Stimulated activated CD4-positive, alpha-beta T cell treated with anti-CD3 and anti-CD28 coated beads, Interleukin-4, amount 100 ng/mL, for 1 hour (primary cell): ENCODE results near the gene PRKCE.
"Not testable (repeated sequence)": the region's sequence is repeated elsewhere in the genome, so short reads cannot be mapped to it uniquely, and the experiment has no call there.

Experiments
- DNase-seq: peaks from one replicate; pipeline ENCODE4 v3.0.0-alpha.2; 2020

The PRKCE gene

DNA sequence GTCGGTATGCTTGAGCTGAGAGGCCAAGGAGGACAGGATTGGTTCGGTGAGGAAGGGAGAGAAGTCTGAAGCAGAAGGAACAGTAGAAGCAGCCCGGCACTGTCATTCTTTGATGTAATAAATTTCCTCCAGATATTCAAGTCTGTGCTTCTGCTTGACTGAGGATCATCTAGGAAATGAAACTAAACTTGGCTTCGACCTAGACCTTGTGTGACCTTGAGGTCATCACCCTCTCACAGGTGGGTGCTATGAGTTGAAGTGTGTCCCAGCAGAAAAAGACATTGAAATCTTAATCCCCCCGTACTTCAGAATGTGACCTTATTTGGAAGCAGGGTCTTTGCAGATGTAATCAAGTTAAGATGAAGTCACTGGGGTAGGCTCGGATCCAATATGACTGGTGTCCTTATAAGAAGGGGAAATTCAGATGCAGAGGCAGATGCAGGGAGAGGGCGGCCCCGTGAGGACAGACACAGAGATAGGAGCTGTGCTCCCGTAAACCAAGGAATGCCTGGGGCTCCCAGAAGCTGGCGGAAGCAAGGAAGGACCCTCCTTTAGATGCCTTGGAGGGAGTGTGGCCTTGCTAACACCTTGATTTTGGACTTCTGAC, 49.0 kb downstream of the PRKCE start:
- DNase-seq = no peak

DNA sequence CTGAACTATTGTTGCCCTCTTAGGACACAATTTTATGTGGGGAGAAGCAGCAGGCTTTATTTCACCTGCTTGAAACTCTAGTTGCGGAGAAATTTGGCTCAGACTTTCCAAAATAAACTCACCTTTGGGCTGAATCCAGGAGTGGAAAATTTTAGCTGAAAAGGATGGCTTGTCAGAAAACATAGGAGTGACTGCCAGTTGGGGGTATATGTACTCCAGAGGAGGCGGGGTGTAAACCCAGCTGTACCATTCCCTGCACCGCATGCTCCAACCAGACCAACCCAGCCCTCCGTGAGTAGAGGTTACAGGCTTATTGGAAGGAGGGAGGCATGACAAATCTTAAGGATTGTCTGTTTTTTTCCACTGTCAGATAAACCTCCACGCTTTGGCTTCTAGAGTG, 53.8 kb downstream of the PRKCE start:
- no peak for DNase-seq

DNA sequence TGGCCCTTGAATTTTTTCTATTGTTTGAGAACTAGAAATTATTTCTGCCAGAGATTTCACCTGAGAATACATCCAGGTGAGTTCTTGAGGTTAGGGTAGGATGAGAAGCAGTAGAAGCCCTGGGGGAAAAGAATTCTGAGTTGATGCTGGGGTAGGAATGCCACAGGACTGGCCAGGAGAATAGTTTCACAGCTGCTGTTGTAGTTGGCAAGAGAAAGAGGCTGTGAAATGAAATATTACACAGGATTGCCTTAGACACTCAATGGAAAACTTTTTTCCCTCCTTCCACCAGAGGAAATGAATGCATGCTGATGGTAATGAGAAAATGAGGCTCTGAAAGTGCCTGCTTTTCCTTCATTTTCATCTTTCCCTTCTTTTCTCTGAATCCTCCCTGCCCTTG, 54.6 kb downstream of the PRKCE start:
- no peak for DNase-seq

DNA sequence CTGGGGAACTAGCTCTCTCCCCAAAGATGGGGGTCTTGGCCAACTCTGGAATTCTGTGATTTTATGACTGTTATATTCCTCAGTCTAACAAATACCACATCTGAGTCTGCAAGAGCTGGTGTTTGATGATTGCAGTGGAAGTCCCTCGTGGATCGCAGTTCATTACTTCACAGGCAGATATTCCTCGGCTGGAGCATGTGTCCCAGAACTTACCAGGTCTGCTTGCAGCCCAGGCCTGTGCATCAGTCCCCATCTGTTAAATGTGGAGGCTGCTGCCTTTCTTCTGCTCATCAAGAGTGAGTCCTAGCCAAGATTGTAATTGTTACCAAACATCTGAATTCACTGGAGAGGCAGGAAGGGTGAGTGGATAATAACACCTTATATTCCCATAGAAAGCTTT, 55.5 kb downstream of the PRKCE start:
- no peak for DNase-seq

DNA sequence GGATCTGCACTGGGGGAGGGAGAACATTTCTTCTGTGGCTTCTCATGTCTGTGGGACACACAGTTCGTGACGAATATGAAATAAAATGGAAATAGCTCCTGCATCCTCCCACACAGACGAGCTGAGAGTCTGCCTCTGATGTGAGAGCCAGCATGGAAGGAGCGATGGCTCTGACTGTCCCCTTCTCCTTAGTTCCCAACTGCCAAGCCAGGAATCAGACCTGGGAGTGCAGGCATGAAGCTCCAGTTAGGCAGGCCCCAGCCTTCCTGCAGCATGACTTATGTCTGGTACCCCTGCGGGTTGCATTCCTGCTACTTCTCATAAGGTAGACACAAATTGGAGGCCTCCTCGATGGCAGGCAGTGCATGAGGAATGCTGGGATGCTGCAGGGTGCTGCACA, 56.2 kb downstream of the PRKCE start:
- no peak for DNase-seq

DNA sequence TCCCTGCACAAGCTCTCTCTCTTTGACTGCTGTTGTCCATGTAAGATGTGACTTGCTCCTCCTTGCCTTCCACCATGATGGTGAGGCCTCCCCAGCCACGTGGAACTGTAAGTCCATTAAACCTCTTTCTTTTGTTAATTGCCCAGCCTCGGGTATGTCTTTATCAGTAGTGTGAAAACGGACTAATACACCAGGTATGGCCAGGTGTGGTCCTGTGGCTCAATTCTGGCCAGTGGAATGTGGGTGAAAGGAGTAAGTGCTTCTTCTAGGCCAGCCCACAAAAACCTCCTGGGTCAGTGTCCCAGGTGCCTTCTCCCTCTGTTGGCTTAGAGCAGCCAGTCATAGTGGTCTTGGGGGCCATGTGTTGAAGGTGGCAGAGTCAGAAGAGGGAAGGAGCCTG, 57.0 kb downstream of the PRKCE start:
- DNase-seq = no peak

DNA sequence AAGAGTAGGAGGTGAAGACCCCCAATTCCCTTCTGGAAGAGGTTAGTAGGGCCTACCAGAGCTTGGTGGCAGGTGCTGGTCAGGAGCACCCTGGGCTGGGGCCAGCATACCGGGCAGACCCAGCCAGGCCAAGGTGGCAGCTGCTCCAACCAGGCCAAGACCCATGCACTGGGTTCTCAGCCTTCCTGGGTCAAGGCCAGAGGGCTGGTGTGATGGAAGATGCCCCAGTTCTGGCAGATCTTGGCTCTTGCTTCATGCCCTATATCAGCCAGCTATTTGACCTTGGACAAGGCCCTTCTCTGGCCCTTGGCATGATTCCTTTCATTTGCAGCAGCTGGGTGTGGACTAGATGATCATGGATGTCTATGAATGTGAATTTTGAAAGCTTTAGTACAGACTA, 57.7 kb downstream of the PRKCE start:
- no peak for DNase-seq

DNA sequence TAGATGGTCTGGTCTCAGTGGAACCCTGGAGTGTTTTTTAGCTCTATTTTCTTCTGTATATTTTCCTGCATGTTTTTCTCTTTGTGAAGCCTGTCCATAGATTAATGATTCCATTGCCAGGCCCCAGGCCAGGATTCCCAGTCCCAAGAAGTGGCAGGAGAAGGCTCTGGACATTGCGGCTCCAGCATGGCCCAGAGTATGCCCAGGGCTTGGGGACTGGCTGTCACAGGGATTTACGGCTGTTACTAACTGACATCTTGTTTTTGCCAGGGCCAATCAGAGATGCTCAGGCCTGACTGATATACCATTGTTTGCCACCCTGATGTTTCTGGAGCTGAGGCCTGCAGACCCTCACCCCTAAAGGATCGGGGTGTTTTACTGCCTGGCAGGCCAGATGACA, 59.0 kb downstream of the PRKCE start:
- DNase-seq = no peak

DNA sequence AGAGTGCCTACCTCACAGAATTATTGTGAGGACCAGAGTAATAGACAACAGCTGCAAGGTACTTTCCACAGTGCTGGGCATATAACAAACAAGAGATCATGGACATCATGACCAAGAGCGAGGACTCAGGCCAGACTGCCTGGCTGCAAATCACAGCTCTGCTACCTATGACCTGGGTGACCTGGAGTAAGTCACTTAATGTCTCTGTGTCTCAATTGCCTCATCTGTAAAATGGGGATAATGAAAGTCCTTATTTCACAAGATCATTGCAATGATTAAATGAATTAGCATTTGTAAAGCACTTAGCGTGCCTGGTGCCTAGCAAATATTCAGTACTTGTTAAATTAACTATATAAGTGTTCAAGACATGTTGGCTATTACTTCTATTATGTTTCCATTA, 59.7 kb downstream of the PRKCE start:
- no peak for DNase-seq

DNA sequence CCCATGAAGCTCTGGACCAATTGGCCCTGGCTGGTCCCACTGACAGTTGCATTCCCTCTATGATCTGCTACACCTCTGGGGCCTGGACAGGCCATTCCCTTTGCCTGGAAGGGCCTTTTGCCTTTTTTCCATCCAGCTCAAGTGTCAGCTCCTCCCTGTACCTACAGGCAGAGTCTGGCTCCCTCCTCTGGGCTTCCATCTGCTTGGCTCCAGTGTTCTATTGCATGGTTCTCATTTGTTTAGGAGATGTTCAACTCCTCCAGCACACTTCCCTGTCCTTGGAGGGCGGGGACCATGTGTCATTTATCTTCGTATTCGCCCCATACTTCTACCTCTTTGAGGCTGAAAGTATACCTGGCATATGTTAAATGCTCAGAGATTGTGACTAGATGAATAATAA, 61.1 kb downstream of the PRKCE start:
- no peak for DNase-seq

DNA sequence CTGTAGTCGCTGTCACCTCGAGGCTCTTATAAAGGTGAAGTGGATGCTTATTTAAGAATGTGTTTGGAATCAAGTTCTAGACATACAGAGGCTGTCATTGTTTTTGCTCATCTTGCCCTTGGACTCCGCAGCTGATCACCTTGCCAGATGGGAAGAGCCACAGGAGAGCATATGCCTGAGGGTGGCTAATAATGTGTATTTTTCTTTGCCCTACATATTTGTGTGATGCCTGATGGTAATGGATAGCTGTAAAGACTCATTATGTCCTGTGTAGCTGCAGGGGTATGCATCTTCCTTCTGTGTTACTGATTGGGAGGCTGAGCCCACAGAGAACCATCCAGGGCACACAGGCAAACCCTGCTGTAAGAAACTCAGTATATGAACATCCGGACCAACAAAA, 61.7 kb downstream of the PRKCE start:
- no peak for DNase-seq

DNA sequence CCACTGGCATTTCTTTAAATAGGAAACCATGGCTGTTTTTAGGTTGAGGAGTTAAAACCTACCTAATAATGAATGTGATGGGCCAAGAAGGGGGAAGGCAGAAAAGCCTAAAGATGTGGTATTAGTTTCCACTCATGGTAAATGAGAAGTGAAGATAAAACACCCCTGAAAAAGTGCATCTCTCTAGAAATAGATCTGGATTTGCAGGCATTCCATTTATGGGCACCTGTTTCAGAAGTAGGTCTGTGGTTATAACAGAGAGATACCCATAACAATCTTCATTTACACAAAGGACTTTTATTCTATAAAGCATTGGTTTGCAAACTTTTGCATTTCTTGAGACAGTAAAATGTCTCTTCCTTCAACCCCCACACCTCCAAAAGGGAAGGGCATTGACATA, 62.1 kb downstream of the PRKCE start:
- no peak for DNase-seq

DNA sequence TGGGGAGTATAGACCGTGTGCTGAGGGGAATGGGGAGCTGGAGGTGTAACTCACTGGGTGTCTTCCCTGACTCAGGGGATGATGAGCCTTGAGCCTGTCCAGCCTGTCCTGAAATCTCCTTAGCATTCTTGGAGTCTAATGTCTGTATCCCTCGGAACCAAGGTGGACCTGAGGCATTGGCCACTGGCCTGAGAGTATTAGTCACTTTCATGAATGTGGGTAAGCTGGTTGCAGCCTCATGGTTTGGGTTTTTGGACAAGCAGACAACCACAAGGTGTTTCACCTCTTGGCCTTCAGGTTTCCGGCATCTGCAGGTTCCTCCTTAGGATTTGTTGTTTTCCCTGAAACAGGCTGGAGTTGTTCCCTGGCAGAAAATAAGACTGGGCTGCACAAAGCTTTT, 63.2 kb downstream of the PRKCE start:
- no peak for DNase-seq

DNA sequence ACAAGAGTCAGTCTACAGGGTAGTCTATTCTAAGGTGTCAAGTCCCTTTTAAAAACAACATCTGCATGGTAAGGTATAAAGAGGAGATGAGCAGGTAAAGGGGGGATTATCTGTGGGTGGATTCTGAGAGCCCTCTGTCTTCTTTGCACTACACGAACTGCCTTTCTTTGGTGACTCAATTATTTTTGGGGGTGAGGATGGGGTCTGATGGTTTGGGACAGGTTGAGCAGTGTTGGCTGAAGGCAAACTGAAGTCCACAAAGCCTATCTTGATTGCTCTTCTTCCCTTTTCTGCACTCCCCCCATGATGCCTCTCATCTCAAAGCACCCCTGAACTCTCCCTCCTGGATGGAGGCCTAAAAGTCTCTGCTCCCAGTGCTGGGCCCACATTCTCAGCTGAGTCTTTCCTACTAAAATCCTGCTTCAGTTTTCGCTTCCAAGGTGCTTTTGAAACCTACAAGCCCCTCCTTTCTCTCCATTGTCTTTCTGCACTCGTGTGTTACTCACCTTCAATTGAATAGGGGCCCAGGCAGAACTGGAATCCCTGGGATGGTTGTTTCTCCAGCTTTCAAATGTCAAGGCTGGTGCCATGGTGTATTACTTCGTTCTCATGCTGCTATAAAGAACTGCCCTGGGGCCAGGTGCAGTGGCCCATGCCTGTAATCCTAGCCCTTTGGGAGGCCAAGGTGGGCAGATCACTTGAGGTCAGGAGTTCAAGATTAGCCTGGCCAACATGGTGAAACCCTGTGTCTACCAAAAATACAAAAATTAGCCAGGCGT, 64.3 kb downstream of the PRKCE start:
- no peak for DNase-seq

DNA sequence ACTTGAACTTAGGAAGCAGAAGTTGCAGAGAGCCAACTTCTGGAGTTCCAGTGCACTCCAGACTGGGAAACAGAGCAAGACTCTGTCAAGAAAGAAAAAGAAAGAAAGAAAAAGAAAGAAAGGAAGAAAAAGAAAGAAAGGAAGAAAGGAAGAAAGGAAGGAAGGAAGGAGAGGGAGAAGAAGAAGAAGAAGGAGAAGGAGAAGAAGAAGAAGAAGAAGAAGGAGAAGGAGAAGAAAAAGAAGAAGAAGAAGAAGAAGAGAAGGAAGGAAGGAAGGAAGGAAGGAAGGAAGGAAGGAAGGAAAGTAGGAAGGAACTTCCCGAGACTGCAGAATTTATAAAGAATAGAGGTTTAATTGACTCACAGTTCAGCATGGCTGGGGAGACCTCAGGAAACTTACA, 65.0 kb downstream of the PRKCE start:
- not testable (repeated sequence) for DNase-seq

DNA sequence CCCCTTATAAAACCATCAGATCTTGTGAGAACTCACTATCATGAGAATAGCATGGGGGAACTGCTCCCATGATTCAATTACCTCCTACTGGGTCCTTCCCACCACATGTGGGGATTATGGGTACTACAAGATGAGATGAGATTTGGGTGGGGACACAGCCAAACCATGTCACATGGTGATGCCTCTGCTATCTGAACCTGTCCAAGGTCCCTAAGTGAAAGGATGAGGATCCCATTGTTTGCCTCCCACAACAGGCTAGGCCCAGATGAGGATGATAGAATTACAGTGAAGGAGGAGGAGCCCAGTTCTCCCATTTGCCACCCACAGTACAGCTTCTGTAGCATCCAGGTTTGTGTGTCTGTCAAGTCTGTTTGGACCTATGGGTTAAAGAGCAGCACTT, 65.4 kb downstream of the PRKCE start:
- no peak for DNase-seq

DNA sequence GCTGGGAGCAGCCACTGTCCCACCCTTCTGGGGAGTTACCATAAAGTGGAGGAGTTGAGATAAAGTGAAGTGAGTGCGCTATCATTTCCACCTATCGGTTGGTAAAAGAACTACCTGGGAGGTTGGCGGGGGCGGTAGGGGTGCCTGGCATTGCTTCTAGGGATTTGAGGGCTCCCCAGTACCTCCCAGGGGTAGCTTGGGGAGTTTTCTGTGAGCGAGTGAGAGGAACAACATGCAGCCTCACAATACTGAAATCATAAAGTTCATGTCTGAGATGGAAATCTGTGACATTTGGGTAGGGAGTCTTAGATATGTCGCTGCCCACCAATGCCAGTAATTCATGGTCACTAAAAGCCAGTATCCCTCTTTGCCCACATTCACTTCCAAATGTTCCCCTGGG, 68.7 kb downstream of the PRKCE start:
- DNase-seq = no peak

DNA sequence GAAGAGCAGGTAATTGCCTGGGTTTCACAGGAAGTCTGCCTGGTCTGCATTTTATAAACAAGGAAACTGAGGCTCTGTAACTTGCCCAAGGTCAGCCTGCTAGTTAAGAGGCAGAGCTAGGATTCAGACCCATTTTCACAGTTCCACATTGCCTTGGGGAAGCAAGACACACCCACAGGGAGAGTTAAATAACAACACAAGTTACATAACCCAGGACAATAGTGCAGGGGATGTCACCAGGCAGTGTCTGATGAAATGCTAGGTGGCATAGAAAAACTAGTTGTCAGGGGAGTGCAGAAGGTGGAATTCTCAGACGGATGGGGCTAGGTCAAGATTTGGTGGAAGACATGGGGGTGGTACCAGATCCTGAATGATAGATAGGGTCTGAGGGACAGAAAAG, 69.7 kb downstream of the PRKCE start:
- DNase-seq = no peak

DNA sequence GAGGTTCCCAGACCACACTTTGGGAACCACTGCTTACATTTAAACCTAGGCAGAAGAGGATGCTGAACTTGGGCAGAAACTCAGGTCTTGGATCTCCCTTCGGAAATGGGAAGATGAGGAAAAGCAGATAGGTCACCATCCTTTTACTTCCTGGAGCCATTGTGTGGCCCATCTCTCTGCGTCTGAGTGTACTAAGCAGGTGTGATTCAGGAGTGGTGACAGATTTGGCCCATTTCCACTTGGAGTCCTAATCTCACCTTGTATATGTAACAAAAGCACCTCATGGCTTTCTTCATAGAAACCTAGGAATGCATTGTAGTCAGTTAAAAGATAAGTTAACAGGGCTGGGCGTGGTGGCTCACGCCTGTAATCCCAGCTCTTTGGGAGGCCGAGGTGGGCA, 71.0 kb downstream of the PRKCE start:
- no peak for DNase-seq

DNA sequence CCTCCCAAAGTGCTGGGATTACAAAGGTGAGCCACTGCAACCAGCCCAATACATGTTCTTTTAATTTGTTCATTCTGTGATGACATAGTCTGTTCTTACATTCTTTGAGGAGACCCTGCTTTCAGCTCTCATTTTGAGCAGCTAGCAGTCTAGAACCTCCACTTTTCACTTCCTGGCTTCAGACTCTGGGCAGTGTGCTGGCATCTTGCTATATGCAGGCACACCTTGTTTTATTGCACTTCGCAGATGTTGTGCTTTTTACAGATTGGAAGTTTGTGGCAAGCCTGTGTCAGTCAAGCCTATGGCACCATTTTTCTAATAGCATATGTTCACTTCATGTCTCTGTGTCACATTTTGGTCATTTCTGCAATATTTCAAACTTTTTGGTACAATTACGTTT, 72.4 kb downstream of the PRKCE start:
- DNase-seq = no peak

DNA sequence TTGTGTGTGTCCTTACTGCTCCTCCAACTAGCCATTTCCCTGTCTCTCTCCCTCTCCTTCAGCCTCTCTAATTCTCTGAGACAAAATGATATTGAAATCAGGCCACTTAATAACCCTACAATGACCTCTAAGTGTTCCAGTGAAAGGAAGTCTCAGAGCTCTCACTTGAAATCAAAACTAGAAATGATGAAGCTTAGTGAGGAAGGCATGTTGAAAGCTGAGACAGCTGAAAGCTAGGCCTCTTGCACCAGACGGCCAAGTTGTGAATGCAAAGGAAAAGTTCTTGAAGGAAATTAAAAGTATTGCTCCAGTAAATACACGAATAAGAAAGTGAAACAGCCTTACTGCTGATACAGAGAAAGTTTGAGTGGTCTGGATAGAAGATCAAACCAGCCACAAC, 72.9 kb downstream of the PRKCE start:
- DNase-seq = no peak

DNA sequence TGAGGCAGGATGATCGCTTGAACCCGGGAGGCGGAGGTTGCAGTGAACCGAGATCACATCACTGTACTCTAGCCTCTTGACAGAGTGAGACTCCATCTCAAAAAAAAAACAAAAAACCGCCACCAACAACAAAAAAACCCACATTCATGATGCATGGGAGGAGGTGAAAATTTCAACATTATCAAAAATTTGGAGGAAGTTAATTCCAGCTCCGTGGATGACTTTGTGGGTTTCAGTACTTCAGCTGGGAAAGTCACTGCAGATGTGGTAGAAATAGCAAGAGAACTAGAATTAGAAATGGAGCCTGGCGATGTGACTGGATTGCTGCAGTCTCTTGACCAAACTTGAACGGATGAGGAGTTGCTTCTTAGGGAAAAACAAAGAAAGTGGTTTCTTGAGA, 74.3 kb downstream of the PRKCE start:
- DNase-seq = no peak

DNA sequence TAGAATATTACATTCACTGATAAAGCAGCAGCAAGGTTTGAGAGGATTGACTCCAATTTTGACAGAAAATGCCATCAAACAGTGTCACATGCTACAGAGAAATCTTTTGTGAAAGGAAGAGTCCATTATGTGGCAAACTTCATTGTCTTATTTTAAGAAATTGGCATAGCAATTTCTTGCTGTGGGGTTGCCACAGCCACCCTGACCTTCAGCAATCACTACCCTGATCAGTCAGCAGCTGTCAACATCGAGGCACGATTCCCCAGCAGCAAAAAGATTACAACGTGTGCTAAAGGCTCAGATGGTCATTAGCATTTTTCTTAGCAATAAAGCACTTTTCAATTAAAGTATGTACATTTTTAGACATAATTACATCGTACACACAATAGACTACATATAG, 74.7 kb downstream of the PRKCE start:
- no peak for DNase-seq

DNA sequence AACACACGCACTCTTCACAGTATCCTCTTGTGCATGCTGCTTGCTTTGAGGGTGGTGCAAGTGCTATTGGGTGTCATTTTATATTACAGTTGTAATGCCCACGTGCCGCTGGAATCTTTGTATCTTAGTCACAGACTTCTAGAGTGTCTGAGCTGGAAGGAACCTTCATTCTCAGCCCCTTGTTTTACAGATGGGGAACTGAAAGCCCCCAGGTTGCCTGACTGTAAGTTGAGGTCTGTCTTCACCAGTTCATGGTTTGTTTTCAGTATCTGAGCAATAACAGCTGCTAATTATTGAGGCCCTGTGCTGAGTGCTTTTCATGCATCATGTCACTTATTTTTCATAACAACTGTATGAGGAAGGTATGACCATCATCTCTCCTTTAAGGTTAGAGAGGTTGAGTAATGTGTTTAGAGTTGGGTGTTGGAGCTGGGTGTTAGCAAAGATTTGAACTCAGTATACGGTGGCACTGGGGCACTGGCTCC, 77.0 kb downstream of the PRKCE start:
- DNase-seq = no peak
